ENCODE results near the gene PTPRD. TPM values are rescaled to one million over a fixed set of nuclear protein-coding genes. Genes with fewer than 3 reads are reported as not detected.

Gene PTPRD
- total and polyA plus RNA-seq, 10 donors, result 0.08 to 11.7 (median 2.9) TPM

- Histone ChIP-seq H3K27me3 (replicated peaks in 1 of 7) (no peaks in the 10 kb centered on the region), H3K36me3 (no peaks in the 10 kb centered on the region), H3K27ac (no peak overlapping the region), H3K4me1 (no peaks in the 10 kb centered on the region), H3K9me3 (no peaks in the 10 kb centered on the region), H3K4me3 (no peak overlapping the region)
- WGBS, 5 donors, result 89 to 96% (median 95%) methylated on average over 7 of the region's 7 CpGs
- no peak for TF ChIP-seq CTCF (IDR thresholded peaks at IDR 0.05 in 8 of 11, conservative IDR thresholded peaks at IDR 0.05 in 3 of 11)
- TF ChIP-seq POLR2A (IDR thresholded peaks at IDR 0.05), result no peak
- no peak for TF ChIP-seq POLR2AphosphoS5 (IDR thresholded peaks at IDR 0.05)
- intact Hi-C loops (cut with DNase I; ENCODE audit: low total_unique reads), result no loop called here
- no peak for DNase-seq
Measured at GRCh38 chr9:8448226-8448625, 2164.6 kb downstream of the PTPRD start.

- H3K9me3 ChIP-seq, result no peaks in the 10 kb centered on the region
- no peak for TF ChIP-seq POLR2A (IDR thresholded peaks at IDR 0.05)
- no peak for TF ChIP-seq CTCF (IDR thresholded peaks at IDR 0.05 in 8 of 11, conservative IDR thresholded peaks at IDR 0.05 in 3 of 11)
- no peak for TF ChIP-seq POLR2AphosphoS5 (IDR thresholded peaks at IDR 0.05)
- WGBS, 5 donors, result 87 to 95% (median 89%) methylated on average over 4 of the region's 4 CpGs
- H3K4me3 ChIP-seq, result no peak overlapping the region
- no peaks in the 10 kb centered on the region for H3K36me3 ChIP-seq
- intact Hi-C loops (cut with DNase I; ENCODE audit: low total_unique reads), result no loop called here
- H3K27ac ChIP-seq, result no peak overlapping the region
- DNase-seq, result no peak
- no peaks in the 10 kb centered on the region for H3K4me1 ChIP-seq
- no peaks in the 10 kb centered on the region for H3K27me3 ChIP-seq (replicated peaks in 1 of 7)
Measured at GRCh38 chr9:8447601-8448000, 2165.2 kb downstream of the PTPRD start.

- DNase-seq, result no peak
- Histone ChIP-seq H3K4me3 (no peak overlapping the region), H3K36me3 (no peaks in the 10 kb centered on the region), H3K4me1 (no peaks in the 10 kb centered on the region), H3K9me3 (no peaks in the 10 kb centered on the region), H3K27ac (no peak overlapping the region), H3K27me3 (replicated peaks in 1 of 7) (no peaks in the 10 kb centered on the region)
- intact Hi-C loops (cut with DNase I; ENCODE audit: low total_unique reads), result no loop called here
- TF ChIP-seq POLR2A (IDR thresholded peaks at IDR 0.05), result no peak
- no peak for TF ChIP-seq POLR2AphosphoS5 (IDR thresholded peaks at IDR 0.05)
- TF ChIP-seq CTCF (IDR thresholded peaks at IDR 0.05 in 8 of 11, conservative IDR thresholded peaks at IDR 0.05 in 3 of 11), result no peak
Measured at GRCh38 chr9:8437876-8438275, 2174.9 kb downstream of the PTPRD start.

GRCh38 chr9:8437259-8437658 lies 2175.5 kb downstream of the PTPRD start:
- Histone ChIP-seq H3K9me3 (no peaks in the 10 kb centered on the region), H3K36me3 (no peaks in the 10 kb centered on the region), H3K27me3 (replicated peaks in 1 of 7) (no peaks in the 10 kb centered on the region), H3K27ac (no peak overlapping the region), H3K4me3 (no peak overlapping the region), H3K4me1 (no peaks in the 10 kb centered on the region)
- 83 to 94% (median 83%) methylated on average over 4 of the region's 4 CpGs for WGBS, 5 donors
- intact Hi-C loops (cut with DNase I; ENCODE audit: low total_unique reads), result no loop called here
- no peak for DNase-seq
- TF ChIP-seq POLR2AphosphoS5 (IDR thresholded peaks at IDR 0.05) (no peak), CTCF (IDR thresholded peaks at IDR 0.05 in 8 of 11, conservative IDR thresholded peaks at IDR 0.05 in 3 of 11) (no peak)
